ENCODE data around the gene IZUMO4.

DNA sequence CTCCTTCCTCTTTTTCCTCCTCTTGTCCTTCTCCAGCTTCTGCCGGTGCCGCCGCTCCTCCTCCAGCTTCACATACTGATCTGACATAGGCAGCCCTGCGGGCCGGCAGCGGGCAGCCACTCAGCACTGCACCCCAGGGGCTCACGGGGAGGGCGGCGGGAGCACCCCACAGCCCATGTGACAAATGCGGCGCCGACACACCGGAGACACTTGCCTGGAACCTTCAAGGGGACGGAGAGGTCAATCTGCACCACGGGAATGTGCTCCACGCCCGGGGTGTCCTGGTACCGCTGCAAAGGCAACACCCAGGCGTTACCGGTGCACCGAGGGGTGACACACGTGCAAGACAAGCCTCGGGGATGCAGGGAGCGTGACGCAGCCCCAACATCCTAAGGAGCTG is 18.6 kb downstream of the IZUMO4 start:
- TF ChIP-seq EZH2 (optimal IDR thresholded peaks at IDR 0.05; ENCODE audit: low read depth, low read length) (no peak), CTCF (IDR thresholded peaks at IDR 0.05; ENCODE audit: low read length) (no peak), EZH2phosphoT487 (IDR thresholded peaks at IDR 0.05; ENCODE audit: low read length) (no peak)
